Mesothelial cell of epicardium (in vitro differentiated cells): ENCODE results near the gene OS9. TPM values are rescaled to one million over a fixed set of nuclear protein-coding genes. Genes with fewer than 3 reads are reported as not detected.
"Not testable (repeated sequence)": the region's sequence is repeated elsewhere in the genome, so short reads cannot be mapped to it uniquely, and the experiment has no call there.

Source experiments
- DNase-seq, 2 experiments: peaks; one replicate each; pipeline ENCODE4 v3.0.0; 2021; ENCODE audit warnings: low spot score in 2 of 2; ENCODE audit not compliant: unreplicated experiment in 2 of 2
- H3K27ac Mint-ChIP-seq: 2 replicates; pipeline ENCODE4 v1.8.0; 2021; ENCODE audit warnings: mixed read lengths
- H3K27me3 Mint-ChIP-seq: 2 replicates; pipeline ENCODE4 v1.8.0; 2021; ENCODE audit warnings: low read depth, mixed read lengths
- H3K36me3 Mint-ChIP-seq: 2 replicates; pipeline ENCODE4 v1.8.0; 2021; ENCODE audit warnings: mixed read lengths
- H3K4me1 Mint-ChIP-seq: 2 replicates; pipeline ENCODE4 v1.8.0; 2021; ENCODE audit warnings: mixed read lengths
- H3K4me3 Mint-ChIP-seq: 2 replicates; pipeline ENCODE4 v1.8.0; 2021; ENCODE audit warnings: mild to moderate bottlenecking, moderate library complexity, mixed read lengths
- H3K9me3 Mint-ChIP-seq: 2 replicates; pipeline ENCODE4 v1.8.0; 2021; ENCODE audit warnings: mixed read lengths
- CTCF ChIP-seq: fragments of 200-600 bp; sonication (generic); IDR thresholded peaks from one replicate; pipeline ENCODE4 v1.5.0; 2021; ENCODE audit warnings: antibody characterized with exemption; ENCODE audit not compliant: unreplicated experiment
- total RNA-seq: library from RNA; stranded (reverse); gene quantifications from 3 replicates; pipeline ENCODE4 v1.2.1, GENCODE V29; 2021

The OS9 gene
- total RNA-seq, 1 donor from 2014 or later, result 166 TPM

- Mint-ChIP-seq H3K27ac (no peak overlapping the region), H3K4me3 (no peak overlapping the region), H3K9me3 (peaks cover 39% of the 10 kb centered on the region), H3K36me3 (no peaks in the 10 kb centered on the region), H3K27me3 (peaks cover 4% of the 10 kb centered on the region), H3K4me1 (no peaks in the 10 kb centered on the region)
- TF ChIP-seq CTCF, result no peak
- no peak for DNase-seq
Measured at GRCh38 chr12:57658890-57659289, 35.0 kb upstream of the OS9 start.

- H3K4me1 Mint-ChIP-seq, result no peaks in the 10 kb centered on the region
- peaks cover 35% of the 10 kb centered on the region for H3K9me3 Mint-ChIP-seq
- no peak overlapping the region for H3K4me3 Mint-ChIP-seq
- DNase-seq, result no peak
- no peak overlapping the region for H3K27ac Mint-ChIP-seq
- peaks cover 4% of the 10 kb centered on the region for H3K27me3 Mint-ChIP-seq
- H3K36me3 Mint-ChIP-seq, result no peaks in the 10 kb centered on the region
- no peak for TF ChIP-seq CTCF
Measured at GRCh38 chr12:57661376-57661775, 32.6 kb upstream of the OS9 start.

- not testable (repeated sequence) for H3K4me1 Mint-ChIP-seq, H3K4me3 Mint-ChIP-seq, H3K36me3 Mint-ChIP-seq, H3K27ac Mint-ChIP-seq, H3K27me3 Mint-ChIP-seq, DNase-seq
- H3K9me3 Mint-ChIP-seq, result peaks cover 32% of the 10 kb centered on the region
Measured at GRCh38 chr12:57665066-57665820, 28.7 kb upstream of the OS9 start.

GRCh38 chr12:57666897-57667296 is 27.0 kb upstream of the OS9 start:
- no peaks in the 10 kb centered on the region for H3K36me3 Mint-ChIP-seq
- H3K9me3 Mint-ChIP-seq, result peaks cover 22% of the 10 kb centered on the region
- DNase-seq, result no peak
- H3K27ac Mint-ChIP-seq, result no peak overlapping the region
- H3K4me3 Mint-ChIP-seq, result no peak overlapping the region
- peaks cover 1% of the 10 kb centered on the region for H3K27me3 Mint-ChIP-seq
- no peak for TF ChIP-seq CTCF
- no peaks in the 10 kb centered on the region for H3K4me1 Mint-ChIP-seq

DNA sequence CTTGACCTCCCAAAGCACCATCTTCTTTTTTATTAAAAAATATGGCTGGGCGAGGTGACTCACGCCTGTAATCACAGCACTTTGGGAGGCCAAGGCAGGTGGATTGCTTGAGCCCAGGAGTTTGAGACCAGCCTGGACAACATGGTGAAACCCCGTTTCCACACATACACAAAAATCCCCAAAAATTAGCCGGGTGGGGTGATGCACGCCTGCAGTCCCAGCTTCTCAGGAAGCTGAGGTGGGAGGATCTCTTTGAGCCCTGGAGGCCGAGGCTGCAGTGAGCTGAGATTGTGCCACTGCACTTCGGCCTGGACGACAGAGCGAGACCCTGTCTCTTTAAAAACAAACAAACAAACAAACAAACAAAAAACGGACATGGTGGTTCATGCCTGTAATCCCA is 24.2 kb upstream of the OS9 start:
- DNase-seq, H3K27me3 Mint-ChIP-seq, H3K4me3 Mint-ChIP-seq, H3K27ac Mint-ChIP-seq, H3K36me3 Mint-ChIP-seq, H3K4me1 Mint-ChIP-seq: not testable (repeated sequence)
- H3K9me3 Mint-ChIP-seq, result peaks cover 11% of the 10 kb centered on the region

- DNase-seq, H3K4me1 Mint-ChIP-seq, H3K36me3 Mint-ChIP-seq, H3K27ac Mint-ChIP-seq, H3K4me3 Mint-ChIP-seq, H3K9me3 Mint-ChIP-seq: not testable (repeated sequence)
- peaks cover 12% of the 10 kb centered on the region for H3K27me3 Mint-ChIP-seq
Measured at GRCh38 chr12:57671811-57672210, 22.1 kb upstream of the OS9 start.

DNA sequence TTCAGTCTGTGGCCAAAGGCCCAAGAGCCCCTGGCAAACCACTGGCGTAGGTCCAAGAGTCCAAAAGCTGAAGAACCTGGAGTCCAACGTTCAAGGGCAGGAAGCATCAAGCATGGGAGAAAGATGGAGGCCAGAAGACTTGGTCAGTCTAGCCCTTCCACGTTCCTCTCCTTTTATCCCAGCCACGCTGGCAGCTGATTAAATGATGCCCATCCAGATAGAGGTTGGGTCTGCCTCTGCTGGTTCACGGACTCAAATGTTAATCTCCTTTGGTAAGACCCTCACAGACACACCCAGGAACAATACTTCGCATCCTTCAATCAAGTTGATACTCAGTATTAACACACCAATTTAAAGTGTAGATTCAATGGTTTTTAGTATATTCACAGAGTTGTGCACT is 21.1 kb upstream of the OS9 start:
- Mint-ChIP-seq H3K4me3 (no peak overlapping the region), H3K27me3 (peaks cover 20% of the 10 kb centered on the region), H3K9me3 (peaks cover 4% of the 10 kb centered on the region), H3K36me3 (no peaks in the 10 kb centered on the region), H3K4me1 (no peaks in the 10 kb centered on the region), H3K27ac (no peak overlapping the region)
- no peak for DNase-seq
- no peak for TF ChIP-seq CTCF
